DOHH2 (cell line): Measurements from ENCODE around the gene KYAT1.

ENCODE experiments used
- H3F3A ChIP-seq: fragments of 200-600 bp; sonication (generic), shearing (Covaris generic); 2 replicates; pipeline ENCODE4 v1.6.0; 2016; ENCODE audit warnings: antibody characterized with exemption, mild to moderate bottlenecking; ENCODE audit not compliant: control insufficient read depth, insufficient read depth
- H3K27ac ChIP-seq: fragments of 200-600 bp; sonication (generic); 2 replicates; pipeline ENCODE4 v1.5.1; 2014; ENCODE audit warnings: low read depth, mild to moderate bottlenecking, low read length, moderate library complexity
- H3K27me3 ChIP-seq: fragments of 200-600 bp; sonication (generic); 2 replicates; pipeline ENCODE4 v1.6.1; 2014; ENCODE audit warnings: mild to moderate bottlenecking, low read length, mixed read lengths; ENCODE audit not compliant: control insufficient read depth
- H3K36me3 ChIP-seq: fragments of 200-600 bp; sonication (generic); 2 replicates; pipeline ENCODE4 v1.6.1; 2014; ENCODE audit warnings: mild to moderate bottlenecking, low read length, moderate library complexity, mixed read lengths; ENCODE audit not compliant: control insufficient read depth
- H3K4me1 ChIP-seq: fragments of 200-600 bp; sonication (generic); 2 replicates; pipeline ENCODE4 v1.6.1; 2014; ENCODE audit warnings: mild to moderate bottlenecking, low read length, mixed read lengths; ENCODE audit not compliant: control insufficient read depth
- H3K4me2 ChIP-seq: fragments of 200-600 bp; sonication (generic); 2 replicates; pipeline ENCODE4 v1.6.0; 2014; ENCODE audit warnings: mild to moderate bottlenecking, low read length, moderate library complexity
- H3K4me3 ChIP-seq: fragments of 200-600 bp; sonication (generic); 2 replicates; pipeline ENCODE4 v1.5.1; 2014; ENCODE audit warnings: mild to moderate bottlenecking, low read length, mixed read lengths
- H3K79me2 ChIP-seq: fragments of 200-600 bp; sonication (generic); 2 replicates; pipeline ENCODE4 v1.6.1; 2014; ENCODE audit warnings: mild to moderate bottlenecking, low read length, mixed read lengths; ENCODE audit not compliant: control insufficient read depth
- H3K9me2 ChIP-seq: fragments of 200-600 bp; sonication (generic); replicated peaks from 2 replicates; pipeline ENCODE4 v1.6.1; 2014; ENCODE audit warnings: mild to moderate bottlenecking, low read length, mixed read lengths; ENCODE audit not compliant: control insufficient read depth
- H3K9me3 ChIP-seq: fragments of 200-600 bp; sonication (generic); 2 replicates; pipeline ENCODE4 v1.6.1; 2014; ENCODE audit warnings: antibody characterized with exemption, low read length, mixed read lengths; ENCODE audit not compliant: control insufficient read depth, insufficient read depth
- H4K20me1 ChIP-seq: fragments of 200-600 bp; sonication (generic); 2 replicates; pipeline ENCODE4 v1.6.0; 2014; ENCODE audit warnings: low read depth, mild to moderate bottlenecking, antibody characterized with exemption, low read length, moderate library complexity; ENCODE audit not compliant: control insufficient read depth, insufficient read depth
- CTCF ChIP-seq: fragments of 200-600 bp; sonication (generic); IDR thresholded peaks from one replicate; pipeline ENCODE4 v1.5.1; 2014; ENCODE audit warnings: antibody characterized with exemption, mild to moderate bottlenecking, low read depth, low read length; ENCODE audit not compliant: poor library complexity, severe bottlenecking
- EZH2phosphoT487 ChIP-seq: fragments of 200-600 bp; sonication (generic); IDR thresholded peaks from 2 replicates; pipeline ENCODE4 v1.6.1; 2017; ENCODE audit warnings: borderline replicate concordance, mild to moderate bottlenecking, antibody characterized with exemption, low read length, moderate library complexity, mixed read lengths

KYAT1 gene

GRCh38 chr9:128920381-128921058 is 38.8 kb upstream of the KYAT1 start, which contains the start of gene PHYHD1:
Gene PHYHD1, plus strand, starts transcription at chr9:128920982. Its CDS starts 1,342 bp downstream, at chr9:128922324.
- H4K20me1 ChIP-seq, result no peaks in the 10 kb centered on the region
- H3K27me3 ChIP-seq, result no peaks in the 10 kb centered on the region
- H3K9me2 ChIP-seq, result no peaks in the 10 kb centered on the region
- H3K79me2 ChIP-seq, result peaks cover 6% of the 10 kb centered on the region; the same call in 1 of the 2 replicates
- H3F3A ChIP-seq, result peaks cover 5% of the 10 kb centered on the region; the same call in 1 of the 2 replicates
- TF ChIP-seq EZH2phosphoT487 (no peak), CTCF (no peak)
- H3K4me3 ChIP-seq, result peak within 1 kb of the TSS; percentile 77
- peak within 1 kb of the TSS; percentile 91 for H3K4me2 ChIP-seq
- H3K9me3 ChIP-seq, result no peaks in the 10 kb centered on the region
- H3K4me1 ChIP-seq, result peaks cover 17% of the 10 kb centered on the region
- H3K36me3 ChIP-seq, result peaks cover 20% of the 10 kb centered on the region
- H3K27ac ChIP-seq, result peak within 1 kb of the TSS; percentile 94

GRCh38 chr9:128919402-128920089 is 37.8 kb upstream of the KYAT1 start:
- H3K27ac ChIP-seq, result no peak overlapping the region
- peaks cover 20% of the 10 kb centered on the region for H3K36me3 ChIP-seq
- H3K27me3 ChIP-seq, result no peaks in the 10 kb centered on the region
- H3K9me3 ChIP-seq, result no peaks in the 10 kb centered on the region
- H3K4me2 ChIP-seq, result no peak overlapping the region
- H4K20me1 ChIP-seq, result no peaks in the 10 kb centered on the region
- peaks cover 17% of the 10 kb centered on the region for H3K4me1 ChIP-seq
- H3K79me2 ChIP-seq, result peaks cover 6% of the 10 kb centered on the region; the same call in 1 of the 2 replicates
- no peak for TF ChIP-seq EZH2phosphoT487
- TF ChIP-seq CTCF, result no peak
- H3K4me3 ChIP-seq, result no peak overlapping the region
- H3F3A ChIP-seq, result peaks cover 5% of the 10 kb centered on the region; the same call in 1 of the 2 replicates
- no peaks in the 10 kb centered on the region for H3K9me2 ChIP-seq

GRCh38 chr9:128918921-128919320 is 37.2 kb upstream of the KYAT1 start:
- TF ChIP-seq CTCF (no peak), EZH2phosphoT487 (no peak)
- Histone ChIP-seq H3K27ac (no peak overlapping the region), H3K9me2 (no peaks in the 10 kb centered on the region), H3K4me3 (no peak overlapping the region), H3K4me2 (no peak overlapping the region), H3K79me2 (peaks cover 6% of the 10 kb centered on the region; the same call in 1 of the 2 replicates), H3K4me1 (peaks cover 17% of the 10 kb centered on the region), H3K9me3 (no peaks in the 10 kb centered on the region), H3K27me3 (no peaks in the 10 kb centered on the region), H4K20me1 (no peaks in the 10 kb centered on the region), H3K36me3 (peaks cover 20% of the 10 kb centered on the region), H3F3A (peaks cover 5% of the 10 kb centered on the region; the same call in 1 of the 2 replicates)
